HG03159 (cell line): ENCODE measurements around the gene RPAP3.

Source experiments
- ATAC-seq: cut with Tn5 transposase; IDR thresholded peaks from one replicate; pipeline ENCODE4 v1.9.1; 2021; ENCODE audit warnings: mild to moderate bottlenecking, moderate library complexity; ENCODE audit not compliant: unreplicated experiment

Gene RPAP3

DNA sequence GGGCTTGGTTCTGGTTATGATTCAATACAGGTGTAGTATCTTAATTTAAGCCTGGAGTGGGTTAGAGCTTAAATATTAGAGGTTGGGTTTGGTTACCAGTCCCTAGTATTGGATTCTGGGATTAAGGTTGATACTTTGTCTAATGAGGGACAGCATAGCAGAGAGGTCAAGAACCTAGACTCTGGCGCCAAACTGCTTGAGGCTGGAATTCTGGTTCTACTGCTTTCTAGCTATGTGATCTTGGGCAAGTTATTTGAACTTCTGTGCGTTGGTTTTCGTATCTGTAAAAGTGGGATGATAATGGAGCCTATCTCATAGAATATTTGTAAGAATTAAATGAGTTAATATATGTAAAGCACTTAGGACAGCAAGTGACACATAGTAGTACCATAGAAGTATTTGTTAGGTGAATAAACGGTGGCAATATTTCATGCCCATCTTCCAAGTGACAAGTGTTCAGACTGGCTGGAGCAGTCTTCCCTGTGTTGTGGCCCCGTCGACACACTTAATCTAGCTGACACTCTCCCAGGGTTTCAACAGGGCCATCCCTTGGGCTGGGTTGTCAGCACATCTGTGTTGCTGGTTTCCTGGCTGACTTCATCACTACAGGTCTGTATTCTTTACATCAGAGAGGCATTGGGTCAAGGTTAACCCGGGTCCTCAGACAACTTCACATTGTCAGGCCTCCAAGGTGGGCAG lies 16.5 kb upstream of the RPAP3 start:
- no peak for ATAC-seq

DNA sequence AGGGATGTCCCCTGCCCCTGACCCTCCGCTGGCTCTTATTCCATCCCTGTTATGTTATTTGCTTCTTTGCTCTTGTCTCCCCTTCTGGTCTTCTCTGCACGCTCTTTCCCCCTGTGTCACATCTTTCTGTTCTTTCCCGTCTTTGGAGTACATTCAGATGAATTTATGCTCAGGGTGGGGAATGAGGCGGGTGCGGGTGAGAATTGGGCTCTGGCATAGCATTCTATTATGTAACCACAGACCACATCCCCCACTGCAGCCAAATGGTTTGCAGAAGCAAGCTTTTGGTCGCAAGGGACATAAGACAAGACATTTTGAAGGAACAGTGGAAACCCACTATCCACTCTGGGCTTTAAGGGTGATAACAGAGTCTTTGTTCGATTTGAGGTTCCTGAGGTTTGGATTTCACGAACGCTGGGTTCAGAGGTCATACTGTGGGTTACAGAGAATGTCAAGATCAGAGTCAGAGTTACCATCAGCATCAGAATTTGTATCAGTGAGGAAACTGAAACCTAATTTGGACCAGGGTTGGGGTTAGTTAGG lies 15.7 kb upstream of the RPAP3 start:
- no peak for ATAC-seq

DNA sequence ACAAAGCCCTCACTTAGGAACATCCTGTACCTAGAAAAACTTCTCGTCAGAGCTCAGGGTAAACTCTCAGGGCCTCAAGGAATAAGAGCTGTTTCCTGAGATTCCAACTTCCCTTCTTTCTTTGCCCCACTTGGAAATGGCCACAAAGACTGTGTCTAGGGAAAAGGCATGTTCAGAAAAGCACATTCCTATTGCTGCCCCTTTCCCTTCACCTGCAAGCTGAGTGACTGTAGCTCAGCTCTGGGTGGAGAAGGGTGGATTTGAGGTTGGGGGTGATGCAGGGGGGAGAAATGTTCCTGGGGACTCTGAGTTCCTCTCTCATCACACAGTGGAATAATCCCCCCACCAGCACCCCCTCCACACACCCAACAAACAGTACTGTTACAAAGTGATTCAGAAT lies 12.7 kb upstream of the RPAP3 start:
- no peak for ATAC-seq

DNA sequence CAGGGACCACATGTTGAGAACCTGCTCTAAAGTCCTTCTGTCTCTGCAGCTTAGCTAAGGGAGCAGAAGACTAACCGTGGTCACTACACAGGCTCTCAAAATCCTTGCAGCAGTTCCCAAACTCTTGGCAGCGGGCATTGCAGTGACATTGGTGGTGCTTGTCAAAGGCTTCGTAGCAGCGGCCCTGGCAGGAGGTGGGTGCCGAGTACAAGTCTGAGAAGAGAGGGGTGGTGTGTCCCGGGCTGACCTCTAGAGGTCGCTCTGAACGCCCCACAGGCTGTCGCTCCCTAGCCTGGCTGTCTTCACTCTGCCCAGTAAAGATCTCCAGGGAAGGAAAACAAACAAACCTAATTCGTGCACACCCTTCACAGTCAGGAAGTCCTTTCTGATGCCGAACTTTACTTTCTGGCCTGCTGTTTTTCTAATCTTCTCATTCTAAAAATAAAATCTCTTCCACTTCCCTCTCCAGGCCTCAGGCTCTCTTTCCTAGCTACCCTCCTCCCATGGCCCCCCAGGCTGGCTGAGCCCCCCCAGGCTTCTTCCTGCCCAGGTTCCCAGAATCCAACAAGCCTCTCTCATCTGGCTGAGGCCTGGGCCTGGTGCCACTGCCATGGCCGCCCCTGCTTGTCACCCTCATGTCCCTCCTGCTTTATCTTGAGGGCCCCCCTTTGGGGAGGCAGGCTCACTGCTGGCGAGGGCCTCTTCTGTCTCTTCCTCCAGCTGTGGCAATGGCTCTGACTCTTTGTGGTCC lies 11.8 kb upstream of the RPAP3 start:
- ATAC-seq, result no peak

DNA sequence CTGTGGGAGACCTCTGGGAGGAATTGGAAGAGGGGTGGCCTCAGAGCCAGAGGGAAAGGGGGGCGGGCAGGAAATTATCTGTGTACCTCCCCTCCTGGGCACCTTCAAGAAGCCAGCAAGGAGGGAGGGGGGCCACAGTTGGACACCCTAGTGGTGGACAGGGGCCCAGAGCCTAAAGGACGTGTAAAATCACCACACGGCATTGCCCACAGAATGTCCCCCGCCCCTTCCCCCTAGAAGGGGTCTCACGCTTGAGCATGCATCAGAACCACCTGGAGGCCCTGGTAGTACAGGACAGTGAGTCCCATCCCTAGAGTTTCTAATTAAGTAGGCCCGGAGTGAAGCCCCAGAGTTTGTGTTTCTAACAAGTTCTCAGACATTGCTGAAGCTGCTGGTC lies 11.2 kb upstream of the RPAP3 start:
- no peak for ATAC-seq

DNA sequence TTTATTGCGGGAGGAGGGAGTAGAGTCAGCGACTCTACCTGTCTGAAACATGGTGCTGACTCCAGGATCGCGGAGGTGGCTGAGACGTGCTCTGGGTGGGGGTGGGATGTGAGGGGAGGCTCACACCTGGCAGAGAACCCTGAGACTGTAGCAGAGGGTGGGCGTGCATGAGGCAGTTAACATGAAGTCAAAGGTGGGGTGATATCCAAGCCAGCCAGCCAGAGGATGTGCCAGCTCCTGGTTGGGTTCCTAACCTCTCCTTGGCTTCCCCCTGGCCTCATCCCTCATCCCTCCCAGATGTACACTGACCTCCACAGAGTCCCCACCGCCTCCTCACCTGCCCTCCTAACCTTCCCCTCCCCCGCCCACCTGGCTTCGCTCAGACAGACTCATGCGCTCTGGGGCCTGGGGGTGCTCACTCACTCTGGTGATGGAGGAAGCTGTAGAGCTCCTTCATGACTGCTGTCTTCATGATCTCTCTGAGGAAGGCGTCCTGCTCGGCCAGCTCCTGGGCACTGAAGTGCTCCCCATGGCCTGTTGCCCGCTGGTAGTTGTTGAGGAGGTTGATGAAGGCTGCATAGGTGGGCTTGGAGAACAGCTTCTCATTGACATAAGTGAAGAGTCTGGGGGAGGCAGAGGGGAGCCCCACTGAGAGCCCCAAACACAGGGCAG lies 10.2 kb upstream of the RPAP3 start:
- ATAC-seq, result no peak

DNA sequence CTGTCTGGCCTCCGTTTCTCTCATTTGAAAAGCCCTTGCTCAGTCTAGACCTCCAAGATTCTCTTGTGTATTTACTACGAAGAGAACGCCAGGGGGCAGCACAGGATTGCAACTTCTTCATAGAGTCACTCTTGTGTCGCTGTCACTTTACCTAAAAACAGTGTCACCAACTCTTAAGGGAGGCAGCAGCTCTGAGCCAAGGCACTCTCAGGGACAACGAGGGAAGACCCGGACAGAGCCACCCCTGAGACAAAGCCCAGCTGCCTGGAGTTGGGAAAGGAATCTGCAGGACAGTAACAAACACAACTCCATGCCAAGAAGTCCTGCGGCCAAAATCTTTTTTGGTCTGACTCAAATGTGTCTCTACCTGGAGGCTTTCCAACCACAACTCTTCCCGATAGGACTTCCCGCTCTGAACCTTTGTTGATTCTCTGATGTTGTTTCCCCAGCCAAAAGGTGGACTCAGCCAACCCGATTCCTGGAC lies 9.6 kb upstream of the RPAP3 start:
- ATAC-seq, result peak; percentile 74

DNA sequence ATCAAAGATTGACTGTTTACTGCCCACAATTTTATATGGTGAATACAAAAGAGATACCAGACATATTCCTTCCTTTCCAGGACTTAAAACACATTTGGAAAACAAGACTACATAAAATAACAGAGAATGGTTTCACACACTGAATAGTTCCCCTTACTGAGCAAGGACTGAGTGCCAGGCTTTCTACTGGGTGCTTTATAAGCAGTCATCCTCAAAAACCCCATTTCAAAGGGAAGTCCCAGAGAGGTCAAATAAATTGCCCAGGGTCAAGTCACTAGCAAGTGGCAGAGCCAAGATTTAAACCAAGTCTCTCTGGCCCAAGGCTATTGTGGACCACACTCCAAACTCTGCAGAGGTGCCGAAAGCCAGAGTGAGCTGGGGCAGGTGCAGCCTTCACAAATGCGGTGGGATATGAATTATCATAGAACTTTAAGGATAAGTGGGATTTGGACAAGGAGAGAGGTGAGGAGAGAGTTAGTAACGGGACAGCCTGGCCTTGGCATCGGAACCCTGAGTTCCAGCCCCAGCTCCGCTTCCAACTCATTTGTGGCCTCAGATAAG lies 9.1 kb upstream of the RPAP3 start:
- ATAC-seq, result no peak

DNA sequence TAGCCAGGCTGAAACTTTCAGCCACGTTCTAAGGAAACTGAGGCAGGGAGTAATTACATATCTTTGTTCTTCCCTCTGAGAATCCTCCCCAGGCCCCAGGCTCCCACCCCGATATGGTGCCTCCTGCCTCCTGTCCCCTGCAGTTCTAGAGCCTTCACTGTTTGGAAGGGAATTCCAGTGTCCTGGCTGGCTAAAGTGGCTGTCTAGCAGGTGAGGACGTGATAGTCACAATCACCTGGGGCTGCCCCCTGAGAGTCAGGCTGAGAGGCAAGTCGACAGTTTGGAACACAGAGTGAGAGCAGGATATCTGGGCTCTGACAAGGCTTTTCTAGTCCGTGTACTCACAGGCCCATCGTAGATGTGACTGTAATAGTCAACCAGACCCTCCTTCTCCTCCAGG lies 6.3 kb upstream of the RPAP3 start:
- ATAC-seq, result no peak

DNA sequence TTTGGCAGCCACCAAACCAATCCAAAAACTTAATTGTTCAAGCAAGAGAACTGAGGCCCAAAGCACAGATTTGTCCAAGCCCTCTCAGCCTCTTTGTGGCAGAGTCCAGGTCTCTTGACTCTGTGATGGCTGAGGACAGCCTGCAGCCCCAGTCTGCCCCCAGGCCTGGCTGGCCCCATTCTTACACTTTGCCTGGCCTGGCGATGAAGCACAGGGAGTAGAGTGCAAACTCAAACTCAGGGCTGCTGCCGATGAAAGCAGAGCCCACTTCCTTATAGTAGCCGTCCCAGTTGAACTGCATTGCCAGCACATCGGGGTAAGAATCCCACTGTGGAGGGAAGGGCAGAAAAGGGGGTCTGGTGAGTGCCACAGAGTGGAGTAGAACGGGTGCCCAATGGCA lies 5.6 kb upstream of the RPAP3 start:
- no peak for ATAC-seq

DNA sequence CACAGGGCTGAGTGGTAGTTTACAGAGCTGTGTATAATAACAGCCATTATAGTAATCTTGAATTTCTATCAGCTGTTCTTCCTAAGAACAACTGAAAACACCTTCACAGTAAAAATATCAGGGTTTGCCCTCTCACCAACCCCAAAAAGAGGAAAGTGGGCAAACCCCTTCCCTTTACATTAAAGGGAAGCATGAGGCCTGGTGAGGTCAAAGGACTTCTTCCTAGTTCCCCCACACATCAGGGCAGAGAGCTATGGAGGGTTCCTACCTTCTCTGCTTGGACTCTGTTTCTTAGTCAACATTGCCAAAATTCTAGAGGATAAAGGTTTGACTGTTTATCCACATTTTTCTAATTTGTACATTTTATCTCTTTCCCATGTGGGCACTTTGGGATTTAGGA lies 4.4 kb upstream of the RPAP3 start:
- no peak for ATAC-seq

DNA sequence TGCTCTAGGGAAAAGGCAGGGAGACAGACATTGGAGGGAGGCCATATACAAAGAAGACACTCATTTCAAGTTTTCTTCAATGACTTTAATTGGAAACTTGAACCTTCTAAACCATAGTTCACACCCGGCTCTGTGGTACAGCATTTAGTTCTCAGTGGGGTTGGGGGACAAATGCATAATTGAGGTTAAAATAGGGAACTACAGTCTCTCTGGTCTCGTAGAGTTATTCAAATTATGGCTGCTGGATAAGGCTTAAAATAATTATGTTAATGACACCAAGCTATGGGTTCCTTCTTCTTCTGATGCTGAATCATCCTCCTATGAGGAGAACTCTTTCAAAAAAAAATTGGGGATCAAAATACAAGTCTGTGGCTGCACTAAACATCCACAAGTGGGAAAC lies 3.8 kb upstream of the RPAP3 start:
- ATAC-seq, result no peak

DNA sequence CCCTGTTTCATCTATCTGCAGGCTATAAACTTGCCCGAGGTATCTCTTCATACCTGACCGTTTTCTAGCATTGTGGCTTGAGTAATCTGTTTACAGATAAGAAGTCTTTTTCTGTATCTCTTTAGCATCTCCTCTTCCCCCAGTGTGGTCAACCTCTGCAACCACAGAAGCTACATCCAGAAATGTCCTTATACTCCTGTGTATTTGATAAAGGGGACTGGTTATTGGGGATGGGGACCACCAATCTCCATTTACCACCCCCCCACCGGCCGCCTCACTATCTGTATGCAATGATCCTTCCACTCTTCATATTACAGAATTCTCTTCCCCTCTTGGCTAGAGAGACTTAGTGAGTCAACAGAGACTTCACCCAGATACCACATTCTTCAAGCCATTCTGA lies 3.4 kb upstream of the RPAP3 start:
- no peak for ATAC-seq

DNA sequence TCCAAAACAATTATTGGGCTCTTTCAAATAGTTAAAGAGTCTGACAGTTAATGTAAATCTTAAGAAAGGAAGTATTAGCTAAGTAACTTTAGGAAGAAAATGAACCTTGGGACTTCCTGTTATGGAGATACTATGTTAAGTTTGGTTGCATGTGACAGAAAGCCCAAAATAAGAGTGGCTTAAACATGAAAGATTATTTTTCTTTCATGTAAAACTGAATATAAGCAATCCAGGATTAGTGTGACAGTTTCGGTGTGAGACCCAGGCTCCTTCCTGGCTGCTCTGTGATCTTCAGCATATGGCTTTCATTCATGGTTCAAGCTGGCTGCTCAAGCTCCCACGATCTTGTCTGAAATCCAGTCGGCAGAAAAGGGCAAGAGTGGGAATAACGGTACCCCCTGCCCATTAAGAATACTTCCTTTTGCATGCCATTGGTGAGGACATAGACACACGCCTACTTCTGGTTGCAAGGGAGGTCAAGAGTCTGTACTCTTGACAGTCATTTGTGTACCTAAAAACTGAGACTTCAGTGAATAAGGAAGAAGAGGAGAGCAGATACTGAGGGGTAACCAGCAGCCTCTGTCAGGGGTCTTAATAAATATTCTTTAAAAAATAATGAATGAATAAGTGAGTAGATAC lies 2.2 kb upstream of the RPAP3 start:
- ATAC-seq, result no peak

DNA sequence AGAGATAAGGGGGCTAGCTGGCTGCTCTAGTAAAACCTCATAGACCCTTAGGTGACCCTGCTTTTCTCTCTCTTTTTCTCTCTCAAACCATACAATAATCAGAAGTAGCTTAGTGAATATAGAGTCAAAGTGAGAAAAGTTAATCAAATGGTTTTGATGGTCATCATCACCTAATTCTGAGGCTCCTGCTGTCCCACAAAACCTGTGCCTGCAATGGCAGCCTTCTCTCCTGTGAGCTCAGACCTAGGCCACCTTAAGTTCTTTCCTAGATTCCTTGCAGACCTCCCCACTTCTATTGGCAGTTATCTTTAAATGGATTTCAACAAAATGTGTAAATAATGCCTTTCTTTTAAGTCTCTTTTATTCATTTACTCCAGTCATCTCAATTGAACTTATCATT lies 1.5 kb upstream of the RPAP3 start:
- no peak for ATAC-seq

DNA sequence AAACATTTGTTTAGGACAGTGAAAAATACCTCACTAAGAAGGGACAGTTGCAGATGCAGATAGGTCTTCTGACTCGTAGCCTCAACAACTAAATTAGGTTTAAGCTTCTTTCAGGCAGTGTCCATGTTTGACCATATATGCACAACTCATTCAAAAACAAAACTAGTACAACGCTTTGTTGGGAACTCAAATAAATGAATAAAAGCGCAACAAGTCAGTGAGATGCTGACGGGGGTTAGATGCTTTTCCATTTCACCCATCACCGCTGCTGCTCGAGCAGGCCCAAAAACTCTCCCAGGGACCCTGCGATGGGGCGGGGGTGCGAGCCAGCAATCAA lies 633 bp downstream of the RPAP3 start:
- no peak for ATAC-seq

DNA sequence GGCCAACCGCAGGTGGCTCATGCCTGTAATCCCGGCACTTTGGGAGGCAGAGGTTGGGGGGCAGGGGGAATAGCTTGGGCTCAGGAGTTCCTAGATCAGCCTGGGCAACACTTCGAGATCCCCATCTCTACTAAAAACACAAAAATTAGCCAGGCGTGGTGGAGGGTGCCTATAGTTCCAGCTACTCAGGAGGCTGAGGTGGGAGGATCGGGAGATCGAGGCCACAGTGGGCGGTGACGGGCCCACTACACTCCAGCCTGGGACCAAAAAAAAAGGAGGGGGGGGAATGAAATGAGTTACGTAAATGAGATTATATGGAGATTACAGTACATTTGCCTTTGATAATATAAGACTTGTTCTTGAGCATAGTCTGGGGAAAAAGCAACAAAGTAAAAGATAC lies 1.1 kb downstream of the RPAP3 start:
- no peak for ATAC-seq

DNA sequence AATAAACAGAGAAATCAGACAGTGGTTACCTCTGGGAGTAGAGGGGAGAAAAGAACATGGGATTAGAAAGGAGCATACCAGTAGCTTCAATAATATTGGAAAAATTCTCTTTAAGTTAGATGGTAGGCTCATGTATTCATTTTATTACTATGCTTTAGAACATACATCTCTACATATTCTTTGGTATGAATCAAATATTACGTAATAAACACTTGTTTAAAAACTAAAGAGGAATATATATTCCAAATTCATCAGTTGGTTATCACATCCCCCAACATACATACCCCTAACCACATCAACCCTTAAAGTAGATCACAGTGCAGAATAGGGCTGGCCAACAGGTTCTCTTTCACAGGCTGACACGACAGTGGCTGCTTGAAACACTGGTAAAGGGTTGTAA lies 5.6 kb downstream of the RPAP3 start:
- no peak for ATAC-seq

DNA sequence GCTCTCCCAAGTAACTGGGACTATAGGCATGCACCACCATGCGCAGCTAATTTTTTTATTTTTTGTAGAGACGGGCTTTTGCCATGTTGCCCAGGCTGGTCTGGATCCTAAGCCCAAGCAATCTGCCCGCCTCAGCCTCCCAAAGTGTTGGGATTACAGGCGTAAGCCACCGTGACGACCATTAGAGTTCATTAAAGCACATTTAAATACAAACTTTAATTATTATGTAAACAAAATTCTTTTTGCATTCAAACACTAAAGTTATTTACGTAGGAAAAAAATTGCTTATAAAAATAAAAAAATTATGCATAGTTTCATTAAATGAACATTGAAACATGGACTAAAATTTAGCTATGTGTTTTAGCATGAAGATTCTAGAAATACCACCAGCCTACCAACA lies 7.2 kb downstream of the RPAP3 start:
- ATAC-seq, result no peak

DNA sequence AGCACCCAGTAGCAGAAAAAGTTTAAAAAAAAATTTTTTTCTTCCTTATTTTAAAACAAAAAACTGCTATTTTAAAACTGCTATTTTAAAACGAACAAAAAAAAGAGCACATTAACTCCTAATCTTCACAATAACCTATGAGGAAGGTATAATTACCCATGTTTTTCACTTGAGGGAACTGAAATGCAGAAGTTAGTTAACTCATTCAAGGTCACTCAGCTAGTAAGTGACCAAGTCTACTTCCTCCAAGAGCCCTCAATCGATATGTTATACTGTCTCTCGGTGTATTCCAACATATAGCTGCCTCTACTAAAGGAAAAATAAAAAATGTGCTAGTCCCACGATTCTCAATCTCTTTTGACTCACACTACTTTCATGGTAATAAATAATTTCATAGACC lies 7.8 kb downstream of the RPAP3 start:
- ATAC-seq, result no peak

DNA sequence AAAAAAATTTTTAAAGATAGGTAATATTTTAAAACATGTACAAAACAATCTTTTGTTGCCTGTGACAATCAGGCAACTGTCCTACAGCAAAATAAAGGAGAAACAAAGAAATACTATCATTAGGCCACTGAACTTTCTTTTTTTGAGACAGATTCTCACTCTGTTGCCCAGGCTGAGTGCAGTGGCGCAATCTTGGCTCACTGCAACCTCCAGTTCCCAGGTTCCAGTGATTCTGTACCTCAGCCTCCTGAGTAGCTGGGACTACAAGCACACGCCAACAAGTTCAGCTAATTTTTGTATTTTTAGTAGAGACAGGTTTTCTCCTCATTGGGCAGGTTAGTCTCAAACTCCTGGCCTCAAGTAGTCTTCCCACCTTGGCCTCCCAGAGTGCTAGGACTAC lies 16.6 kb downstream of the RPAP3 start:
- ATAC-seq, result no peak
